Neuronal stem cell (in vitro differentiated cells): ENCODE data around the gene CTNNA3.

Experiments
- DNase-seq: peaks from one replicate; pipeline ENCODE4 v3.0.0-alpha.2; 2013; ENCODE audit warnings: low spot score
- H2AFZ ChIP-seq: one replicate; pipeline ENCODE4 v1.6.1; 2013; ENCODE audit warnings: mild to moderate bottlenecking, low read length, inconsistent platforms
- H2AK5ac ChIP-seq: 2 replicates; pipeline ENCODE4 v1.6.1; 2013; ENCODE audit warnings: low read depth, mild to moderate bottlenecking, inconsistent platforms, low read length, moderate library complexity, mixed read lengths
- H2BK120ac ChIP-seq: 2 replicates; pipeline ENCODE4 v1.6.1; 2013; ENCODE audit warnings: low read depth, mild to moderate bottlenecking, inconsistent platforms, low read length, moderate library complexity, mixed read lengths
- H2BK12ac ChIP-seq: one replicate; pipeline ENCODE4 v1.6.1; 2013; ENCODE audit warnings: low read length, inconsistent platforms
- H2BK15ac ChIP-seq: 2 replicates; pipeline ENCODE4 v1.6.1; 2013; ENCODE audit warnings: mild to moderate bottlenecking, low read length, inconsistent platforms, mixed read lengths
- H2BK5ac ChIP-seq: one replicate; pipeline ENCODE4 v1.6.1; 2013; ENCODE audit warnings: inconsistent platforms, mild to moderate bottlenecking, low read length, moderate library complexity
- H3K14ac ChIP-seq: one replicate; pipeline ENCODE4 v1.6.1; 2013; ENCODE audit warnings: low read length, inconsistent platforms
- H3K18ac ChIP-seq: 2 replicates; pipeline ENCODE4 v1.6.1; 2013; ENCODE audit warnings: low read length, inconsistent platforms
- H3K23ac ChIP-seq: 2 replicates; pipeline ENCODE4 v1.6.1; 2013; ENCODE audit warnings: low read depth, mild to moderate bottlenecking, mixed read lengths, low read length, inconsistent platforms; ENCODE audit not compliant: poor library complexity
- H3K27ac ChIP-seq: replicated peaks from 3 replicates; pipeline ENCODE4 v1.5.1; 2013; ENCODE audit warnings: low read length, inconsistent platforms
- H3K27me3 ChIP-seq, 3 experiments: 2 replicates each; pipeline ENCODE4 v1.6.1; 2013; ENCODE audit warnings: low read length in 3 of 3, mild to moderate bottlenecking in 2 of 3, inconsistent platforms in 1 of 3, low read depth in 1 of 3, mixed read lengths in 1 of 3, moderate library complexity in 1 of 3; ENCODE audit not compliant: control insufficient read depth in 3 of 3, insufficient read depth in 3 of 3
- H3K36me3 ChIP-seq, 2 donors: replicated peaks in 1 of 2; 2 replicates each; pipeline ENCODE4 v1.6.1; 2013; ENCODE audit warnings: low read length in 2 of 2; ENCODE audit not compliant: control insufficient read depth in 2 of 2, insufficient read depth in 2 of 2
- H3K4ac ChIP-seq: 2 replicates; pipeline ENCODE4 v1.6.1; 2013; ENCODE audit warnings: inconsistent platforms, mild to moderate bottlenecking, low read length, moderate library complexity
- H3K4me1 ChIP-seq, 2 donors: 1 replicate in 1 of 2; 2 replicates in 1 of 2; pipeline ENCODE4 v1.6.1; 2013; ENCODE audit warnings: low read length in 2 of 2, low read depth in 1 of 2; ENCODE audit not compliant: control insufficient read depth in 2 of 2, insufficient read depth in 1 of 2
- H3K4me2 ChIP-seq: one replicate; pipeline ENCODE4 v1.6.1; 2013; ENCODE audit warnings: mild to moderate bottlenecking, low read length, inconsistent platforms; ENCODE audit not compliant: insufficient read depth, poor library complexity, severe bottlenecking
- H3K4me3 ChIP-seq, 2 donors: 2 replicates each; pipeline ENCODE4 v1.5.1; 2013; ENCODE audit warnings: low read length in 2 of 2, mild to moderate bottlenecking in 2 of 2, inconsistent platforms in 1 of 2, moderate library complexity in 1 of 2
- H3K79me1 ChIP-seq: one replicate; pipeline ENCODE4 v1.6.1; 2013; ENCODE audit warnings: low read depth, mild to moderate bottlenecking, inconsistent platforms, low read length, moderate library complexity
- H3K9ac ChIP-seq: one replicate; pipeline ENCODE4 v1.6.1; 2013; ENCODE audit warnings: mild to moderate bottlenecking, low read depth, low read length, inconsistent platforms; ENCODE audit not compliant: poor library complexity
- H3K9me3 ChIP-seq, 2 donors: replicated peaks in 1 of 2; 2 replicates each; pipeline versions ENCODE3 to v1.6.1; 2013; ENCODE audit warnings: low read length in 2 of 2, mild to moderate bottlenecking in 2 of 2, inconsistent platforms in 1 of 2, low read depth in 1 of 2, mixed read lengths in 1 of 2, moderate library complexity in 1 of 2; ENCODE audit not compliant: control insufficient read depth in 2 of 2, insufficient read depth in 1 of 2
- H4K8ac ChIP-seq: one replicate; pipeline ENCODE4 v1.6.1; 2013; ENCODE audit warnings: low read depth, mild to moderate bottlenecking, inconsistent platforms, low read length, moderate library complexity
- H4K91ac ChIP-seq: one replicate; pipeline ENCODE4 v1.6.1; 2013; ENCODE audit warnings: low read length, low read depth, mild to moderate bottlenecking, inconsistent platforms; ENCODE audit not compliant: poor library complexity
- WGBS, 2 donors: extraction: QIAGEN DNeasy Blood & Tissue Kit; methylation state at CpG; one replicate each; pipeline ENCODE4 v1.1.7; 2013; ENCODE audit warnings: missing lambda C conversion rate in 2 of 2, mixed read lengths in 1 of 2; ENCODE audit not compliant: insufficient read length in 2 of 2, insufficient replicate concordance in 1 of 2; ENCODE audit errors: extremely low coverage in 2 of 2; 5-methylcytosine and 5-hydroxymethylcytosine counted together

CTNNA3 gene

GRCh38 chr10:66671562-66671961 lies 1024.4 kb downstream of the CTNNA3 start:
- Histone ChIP-seq H3K79me1 (no peaks in the 10 kb centered on the region), H3K27ac (no peak overlapping the region), H3K4me2 (no peak overlapping the region), H3K23ac (no peak overlapping the region), H2BK5ac (no peak overlapping the region), H2AFZ (no peak overlapping the region), H3K18ac (no peak overlapping the region), H3K9me3 (no peaks in the 10 kb centered on the region), H3K14ac (no peak overlapping the region), H3K9ac (no peak overlapping the region), H3K27me3 (no peaks in the 10 kb centered on the region), H4K8ac (no peak overlapping the region), H4K91ac (no peak overlapping the region), H3K4me3 (no peak overlapping the region), H2BK15ac (no peak overlapping the region), H2BK120ac (no peak overlapping the region), H2AK5ac (no peak overlapping the region), H3K4me1 (no peaks in the 10 kb centered on the region), H3K36me3 (no peaks in the 10 kb centered on the region), H2BK12ac (no peak overlapping the region), H3K4ac (no peak overlapping the region)
- DNase-seq: no peak
- WGBS, 2 donors: no CpG with 5 or more reads among the region's 1 CpG

DNA sequence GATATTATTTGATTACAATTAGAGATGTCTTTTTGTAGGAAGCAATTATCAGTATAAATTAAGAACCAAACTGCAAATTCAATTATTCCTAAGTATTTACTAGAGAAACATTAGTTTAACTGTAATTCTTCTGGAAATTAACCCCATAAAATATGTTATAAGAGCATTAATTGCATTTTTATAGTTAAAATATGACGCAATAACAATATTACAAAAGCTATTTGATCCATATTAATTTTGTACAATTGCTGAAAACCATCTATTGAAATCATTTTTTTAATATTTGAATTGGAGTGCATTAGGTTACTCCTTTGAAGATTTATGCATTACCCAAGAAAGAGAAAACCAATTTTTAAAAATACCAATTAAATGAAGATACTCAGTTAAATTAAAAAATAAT lies 1024.9 kb downstream of the CTNNA3 start:
- H3K4ac ChIP-seq: no peak overlapping the region
- H3K79me1 ChIP-seq: no peaks in the 10 kb centered on the region
- H2AK5ac ChIP-seq: no peak overlapping the region
- no peak overlapping the region for H3K9ac ChIP-seq
- no peak overlapping the region for H3K4me3 ChIP-seq
- no peak overlapping the region for H3K14ac ChIP-seq
- no peaks in the 10 kb centered on the region for H3K27me3 ChIP-seq
- H3K36me3 ChIP-seq: no peaks in the 10 kb centered on the region
- H3K9me3 ChIP-seq: no peaks in the 10 kb centered on the region
- H2AFZ ChIP-seq: no peak overlapping the region
- H4K8ac ChIP-seq: no peak overlapping the region
- H3K4me2 ChIP-seq: no peak overlapping the region
- H2BK5ac ChIP-seq: no peak overlapping the region
- H3K18ac ChIP-seq: no peak overlapping the region
- DNase-seq: no peak
- no peaks in the 10 kb centered on the region for H3K4me1 ChIP-seq
- no peak overlapping the region for H3K23ac ChIP-seq
- H2BK15ac ChIP-seq: no peak overlapping the region
- no peak overlapping the region for H2BK120ac ChIP-seq
- no peak overlapping the region for H3K27ac ChIP-seq
- WGBS, 2 donors: no CpG with 5 or more reads among the region's 1 CpG
- no peak overlapping the region for H2BK12ac ChIP-seq
- H4K91ac ChIP-seq: no peak overlapping the region

DNA sequence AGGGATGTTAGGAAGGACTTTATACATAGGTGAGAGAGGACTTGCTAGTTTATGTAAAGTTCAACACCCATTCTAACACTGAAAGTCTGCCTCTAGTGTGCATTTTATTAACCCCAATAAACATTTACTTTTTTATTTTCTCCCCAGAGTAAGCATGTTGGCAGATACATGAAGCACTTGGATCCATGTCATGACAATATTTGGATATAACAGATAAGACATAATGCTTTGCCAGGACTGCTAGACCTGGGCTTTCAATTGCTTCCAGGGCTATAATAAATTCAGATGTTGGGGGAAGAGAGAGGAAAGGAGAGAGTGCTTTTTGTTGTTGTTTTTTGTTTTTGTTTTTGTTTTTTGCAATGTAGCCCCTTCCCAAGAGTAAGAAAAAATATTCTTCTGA lies 1039.5 kb downstream of the CTNNA3 start:
- H2BK120ac ChIP-seq: no peak overlapping the region
- no peak for DNase-seq
- no peak overlapping the region for H2BK12ac ChIP-seq
- no peaks in the 10 kb centered on the region for H3K36me3 ChIP-seq
- H3K79me1 ChIP-seq: no peaks in the 10 kb centered on the region
- H3K4me3 ChIP-seq: no peak overlapping the region
- H3K4ac ChIP-seq: no peak overlapping the region
- H3K4me1 ChIP-seq: no peaks in the 10 kb centered on the region
- no peak overlapping the region for H3K27ac ChIP-seq
- H3K9me3 ChIP-seq: no peaks in the 10 kb centered on the region
- H3K23ac ChIP-seq: no peak overlapping the region
- no peak overlapping the region for H2AFZ ChIP-seq
- no peak overlapping the region for H2AK5ac ChIP-seq
- no peak overlapping the region for H2BK15ac ChIP-seq
- no peak overlapping the region for H4K8ac ChIP-seq
- no peaks in the 10 kb centered on the region for H3K27me3 ChIP-seq
- no peak overlapping the region for H3K14ac ChIP-seq
- H2BK5ac ChIP-seq: no peak overlapping the region
- no peak overlapping the region for H3K9ac ChIP-seq
- H4K91ac ChIP-seq: no peak overlapping the region
- H3K18ac ChIP-seq: no peak overlapping the region
- no peak overlapping the region for H3K4me2 ChIP-seq

GRCh38 chr10:66654861-66655260 lies 1041.1 kb downstream of the CTNNA3 start:
- H3K23ac ChIP-seq: no peak overlapping the region
- no peak overlapping the region for H2AFZ ChIP-seq
- H4K91ac ChIP-seq: no peak overlapping the region
- no peaks in the 10 kb centered on the region for H3K36me3 ChIP-seq
- no peaks in the 10 kb centered on the region for H3K79me1 ChIP-seq
- no peak overlapping the region for H3K14ac ChIP-seq
- no peak overlapping the region for H2BK120ac ChIP-seq
- no peak overlapping the region for H3K18ac ChIP-seq
- H3K4me3 ChIP-seq: no peak overlapping the region
- no peak for DNase-seq
- no peak overlapping the region for H2BK15ac ChIP-seq
- H3K4me1 ChIP-seq: no peaks in the 10 kb centered on the region
- H2BK5ac ChIP-seq: no peak overlapping the region
- H3K27me3 ChIP-seq: no peaks in the 10 kb centered on the region
- no CpG with 5 or more reads among the region's 1 CpG for WGBS, 2 donors
- H3K4me2 ChIP-seq: no peak overlapping the region
- H3K9me3 ChIP-seq: no peaks in the 10 kb centered on the region
- H3K9ac ChIP-seq: no peak overlapping the region
- H2AK5ac ChIP-seq: no peak overlapping the region
- H2BK12ac ChIP-seq: no peak overlapping the region
- H3K27ac ChIP-seq: no peak overlapping the region
- H3K4ac ChIP-seq: no peak overlapping the region
- no peak overlapping the region for H4K8ac ChIP-seq
